ENCODE results near the gene DCTN2.
"Not testable (repeated sequence)": the region's sequence is repeated elsewhere in the genome, so short reads cannot be mapped to it uniquely, and the experiment has no call there.

The DCTN2 gene

DNA sequence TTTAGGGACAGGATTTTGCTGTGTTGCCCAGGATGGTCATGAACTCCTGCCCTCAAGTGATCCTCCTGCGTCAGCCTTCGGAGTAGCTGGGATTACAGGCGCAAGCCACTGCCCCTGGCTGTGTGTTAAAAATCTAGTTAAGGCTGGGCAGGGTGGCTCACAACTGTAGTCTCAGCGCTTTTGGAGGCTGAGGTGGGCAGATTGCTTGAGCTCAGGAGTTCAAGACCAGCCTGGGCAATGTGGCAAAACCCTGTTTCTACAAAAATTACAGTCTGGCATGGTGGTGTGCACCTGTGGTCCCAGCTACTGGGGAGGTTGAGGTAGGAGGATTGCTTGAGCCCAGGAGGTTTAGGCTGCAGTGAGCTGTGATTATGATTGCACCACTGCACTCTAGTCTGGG is 35.8 kb downstream of the DCTN2 start:
- H3K36me3 ChIP-seq = peaks cover 77% of the 10 kb centered on the region
- no peak overlapping the region for H3K4me3 ChIP-seq (ENCODE audit: low read depth, low read length)
- DNase-seq = no peak
- H3K4me1 ChIP-seq = no peaks in the 10 kb centered on the region
- TF ChIP-seq, protein P1, sequence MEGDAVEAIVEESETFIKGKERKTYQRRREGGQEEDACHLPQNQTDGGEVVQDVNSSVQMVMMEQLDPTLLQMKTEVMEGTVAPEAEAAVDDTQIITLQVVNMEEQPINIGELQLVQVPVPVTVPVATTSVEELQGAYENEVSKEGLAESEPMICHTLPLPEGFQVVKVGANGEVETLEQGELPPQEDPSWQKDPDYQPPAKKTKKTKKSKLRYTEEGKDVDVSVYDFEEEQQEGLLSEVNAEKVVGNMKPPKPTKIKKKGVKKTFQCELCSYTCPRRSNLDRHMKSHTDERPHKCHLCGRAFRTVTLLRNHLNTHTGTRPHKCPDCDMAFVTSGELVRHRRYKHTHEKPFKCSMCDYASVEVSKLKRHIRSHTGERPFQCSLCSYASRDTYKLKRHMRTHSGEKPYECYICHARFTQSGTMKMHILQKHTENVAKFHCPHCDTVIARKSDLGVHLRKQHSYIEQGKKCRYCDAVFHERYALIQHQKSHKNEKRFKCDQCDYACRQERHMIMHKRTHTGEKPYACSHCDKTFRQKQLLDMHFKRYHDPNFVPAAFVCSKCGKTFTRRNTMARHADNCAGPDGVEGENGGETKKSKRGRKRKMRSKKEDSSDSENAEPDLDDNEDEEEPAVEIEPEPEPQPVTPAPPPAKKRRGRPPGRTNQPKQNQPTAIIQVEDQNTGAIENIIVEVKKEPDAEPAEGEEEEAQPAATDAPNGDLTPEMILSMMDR (IDR thresholded peaks at IDR 0.05; ENCODE audit: low read depth, low read length) = no peak
- no peaks in the 10 kb centered on the region for H3K9me3 ChIP-seq
- no peaks in the 10 kb centered on the region for H3K27me3 ChIP-seq

DNA sequence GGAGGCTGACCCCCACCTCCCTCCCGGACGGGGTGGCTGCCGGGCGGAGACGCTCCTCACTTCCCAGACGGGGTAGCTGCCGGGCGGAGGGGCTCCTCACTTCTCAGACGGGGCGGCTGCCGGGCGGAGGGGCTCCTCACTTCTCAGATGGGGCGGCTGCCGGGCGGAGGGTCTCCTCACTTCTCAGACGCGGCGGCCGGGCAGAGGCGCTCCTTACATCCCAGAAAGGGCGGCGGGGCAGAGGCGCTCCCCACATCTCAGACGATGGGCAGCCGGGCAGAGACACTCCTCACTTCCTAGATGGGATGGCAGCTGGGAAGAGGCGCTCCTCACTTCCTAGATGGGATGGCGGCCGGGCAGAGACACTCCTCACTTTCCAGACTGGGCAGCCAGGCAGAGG is 39.2 kb downstream of the DCTN2 start:
- DNase-seq; H3K4me3 ChIP-seq (ENCODE audit: low read depth, low read length); H3K27me3 ChIP-seq; H3K9me3 ChIP-seq; H3K4me1 ChIP-seq: not testable (repeated sequence)
- H3K36me3 ChIP-seq = peaks cover 77% of the 10 kb centered on the region

DNA sequence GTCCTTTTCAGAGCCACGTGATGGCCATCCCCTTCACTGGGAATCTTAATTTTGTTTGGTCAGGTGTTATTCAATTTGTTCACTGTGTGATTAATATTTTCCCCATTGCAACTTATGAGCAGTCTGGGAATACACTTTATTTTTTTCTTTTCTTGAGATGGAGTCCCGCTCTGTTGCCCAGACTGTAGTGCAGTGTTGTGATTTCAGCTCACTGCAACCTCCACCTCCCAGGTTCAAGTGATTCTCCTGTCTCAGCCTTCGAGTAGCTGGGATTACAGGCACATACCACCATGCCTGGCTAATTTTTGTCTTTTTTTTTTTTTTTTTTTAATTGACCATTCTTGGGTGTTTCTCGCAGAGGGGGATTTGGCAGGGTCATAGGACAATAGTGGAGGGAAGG is 40.5 kb downstream of the DCTN2 start:
- H3K4me1 ChIP-seq; H3K4me3 ChIP-seq (ENCODE audit: low read depth, low read length); H3K9me3 ChIP-seq; H3K27me3 ChIP-seq; DNase-seq: not testable (repeated sequence)
- peaks cover 76% of the 10 kb centered on the region for H3K36me3 ChIP-seq

DNA sequence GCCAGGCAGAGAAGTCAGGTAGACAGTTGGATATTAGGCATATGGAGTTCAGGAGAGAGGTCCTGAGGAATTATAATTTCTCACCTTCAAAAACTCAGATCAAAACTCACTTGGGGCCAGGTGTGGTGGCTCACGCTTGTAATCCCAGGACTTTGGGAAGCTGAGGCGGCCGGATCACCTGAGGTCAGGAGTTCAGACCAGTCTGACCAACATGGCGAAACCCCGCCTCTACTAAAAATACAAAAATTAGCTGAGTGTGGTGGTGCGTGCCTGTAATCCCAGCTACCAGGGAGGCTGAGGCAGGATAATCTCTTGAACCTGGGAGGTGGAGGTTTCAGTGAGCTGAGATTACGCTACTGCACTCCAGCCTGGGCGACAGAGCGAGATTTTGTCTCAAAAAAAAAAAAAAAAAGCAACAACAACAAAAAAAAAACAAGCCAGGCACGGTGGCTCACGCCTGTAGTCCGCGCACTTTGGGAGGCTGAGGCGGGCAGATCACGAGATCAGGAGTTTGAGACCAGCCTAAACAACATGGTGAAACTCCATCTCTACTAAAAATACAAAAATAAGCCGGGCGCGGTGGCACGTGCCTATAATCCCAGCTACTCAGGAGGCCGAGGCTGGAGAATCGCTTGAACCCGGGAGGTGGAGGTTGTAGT is 44.6 kb downstream of the DCTN2 start:
- DNase-seq; H3K4me3 ChIP-seq (ENCODE audit: low read depth, low read length); H3K9me3 ChIP-seq; H3K27me3 ChIP-seq; H3K4me1 ChIP-seq: not testable (repeated sequence)
- peaks cover 87% of the 10 kb centered on the region for H3K36me3 ChIP-seq

DNA sequence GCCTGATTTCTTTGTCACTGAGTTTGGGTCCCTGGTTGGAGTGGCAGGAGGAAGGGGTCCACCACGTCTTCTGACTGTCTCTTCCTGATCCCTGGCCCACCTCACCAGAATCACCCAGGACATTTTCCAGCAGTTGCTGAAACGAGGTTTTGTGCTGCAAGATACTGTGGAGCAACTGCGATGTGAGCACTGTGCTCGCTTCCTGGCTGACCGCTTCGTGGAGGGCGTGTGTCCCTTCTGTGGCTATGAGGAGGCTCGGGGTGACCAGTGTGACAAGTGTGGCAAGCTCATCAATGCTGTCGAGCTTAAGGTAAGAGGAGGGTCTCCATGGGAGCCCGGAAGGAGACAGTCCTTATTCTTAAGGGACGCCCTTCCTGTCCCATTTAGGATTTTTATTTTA is 46.8 kb downstream of the DCTN2 start:
- H3K4me1 ChIP-seq = no peaks in the 10 kb centered on the region
- TF ChIP-seq, protein P1 (IDR thresholded peaks at IDR 0.05; ENCODE audit: low read depth, low read length) = no peak
- no peak for DNase-seq

DNA sequence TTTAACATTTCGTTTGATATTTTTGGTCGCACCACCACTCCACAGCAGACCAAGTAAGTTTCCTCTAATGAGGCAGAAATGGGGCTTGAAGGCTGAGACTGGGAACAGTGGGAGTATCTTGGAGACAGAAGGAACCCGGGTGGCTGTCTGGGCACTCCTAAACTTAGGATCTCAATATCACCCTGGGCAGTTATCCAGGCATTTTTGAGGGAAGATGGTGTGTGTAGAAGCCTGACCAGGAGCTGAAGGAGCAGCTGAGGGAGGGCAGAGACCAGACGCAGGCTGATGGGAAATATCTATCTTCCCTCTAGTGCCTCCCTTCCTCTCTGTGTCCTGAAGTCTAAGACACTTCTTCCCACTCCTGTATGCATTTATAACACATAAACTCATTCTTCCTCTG is 48.4 kb downstream of the DCTN2 start:
- Histone ChIP-seq H3K27me3 (no peaks in the 10 kb centered on the region), H3K4me3 (ENCODE audit: low read depth, low read length) (no peak overlapping the region), H3K36me3 (peaks cover 80% of the 10 kb centered on the region), H3K4me1 (no peaks in the 10 kb centered on the region), H3K9me3 (no peaks in the 10 kb centered on the region)
- TF ChIP-seq, protein P1 (IDR thresholded peaks at IDR 0.05; ENCODE audit: low read depth, low read length) = no peak
- DNase-seq = no peak

More for the DNA sequence above, 46.8 kb downstream of the DCTN2 start:
- Histone ChIP-seq H3K27me3 (no peaks in the 10 kb centered on the region), H3K36me3 (peaks cover 88% of the 10 kb centered on the region), H3K9me3 (no peaks in the 10 kb centered on the region), H3K4me3 (ENCODE audit: low read depth, low read length) (no peak overlapping the region)

DNA sequence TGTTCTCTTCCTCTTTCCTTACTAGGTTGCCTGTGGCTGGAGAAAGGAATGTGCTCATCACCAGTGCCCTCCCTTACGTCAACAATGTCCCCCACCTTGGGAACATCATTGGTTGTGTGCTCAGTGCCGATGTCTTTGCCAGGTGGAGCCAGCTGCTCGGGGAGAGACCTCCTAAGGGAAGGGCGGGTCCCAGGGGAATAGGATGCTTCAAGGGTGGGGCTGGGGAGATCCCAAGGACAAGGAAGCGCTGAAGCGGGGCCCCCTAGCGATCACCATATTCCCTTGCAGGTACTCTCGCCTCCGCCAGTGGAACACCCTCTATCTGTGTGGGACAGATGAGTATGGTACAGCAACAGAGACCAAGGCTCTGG is 48.9 kb downstream of the DCTN2 start:
- TF ChIP-seq, protein P1 (IDR thresholded peaks at IDR 0.05; ENCODE audit: low read depth, low read length) = no peak
- H3K9me3 ChIP-seq = no peaks in the 10 kb centered on the region
- H3K36me3 ChIP-seq = peaks cover 76% of the 10 kb centered on the region
- H3K4me3 ChIP-seq (ENCODE audit: low read depth, low read length) = no peak overlapping the region
- no peaks in the 10 kb centered on the region for H3K27me3 ChIP-seq
- no peak for DNase-seq
- H3K4me1 ChIP-seq = no peaks in the 10 kb centered on the region

Measured in BE2C (cell line).